Smooth muscle cell of the brain vasculature (primary cell): ENCODE results near the gene TNS3.
"Not testable (repeated sequence)": the region's sequence is repeated elsewhere in the genome, so short reads cannot be mapped to it uniquely, and the experiment has no call there.

Experiments
- DNase-seq: peaks from one replicate; pipeline ENCODE4 v3.0.0-alpha.2; 2012; ENCODE audit warnings: low read depth, low spot score

The TNS3 gene

GRCh38 chr7:47561715-47562446 is 20.0 kb downstream of the TNS3 start:
- DNase-seq, result no peak

GRCh38 chr7:47559306-47560220 is 22.3 kb downstream of the TNS3 start:
- no peak for DNase-seq

- DNase-seq, result no peak
Observed at GRCh38 chr7:47557694-47558670, 23.9 kb downstream of the TNS3 start.

GRCh38 chr7:47557317-47557693 is 24.6 kb downstream of the TNS3 start:
- DNase-seq, result no peak

GRCh38 chr7:47556511-47557180 is 25.3 kb downstream of the TNS3 start:
- DNase-seq, result no peak

- DNase-seq, result no peak
Observed at GRCh38 chr7:47553309-47553708, 28.6 kb downstream of the TNS3 start.

GRCh38 chr7:47552621-47553020 is 29.3 kb downstream of the TNS3 start:
- DNase-seq, result no peak

- no peak for DNase-seq
Observed at GRCh38 chr7:47551668-47552440, 30.1 kb downstream of the TNS3 start.

- no peak for DNase-seq
Observed at GRCh38 chr7:47550788-47551470, 31.0 kb downstream of the TNS3 start.

GRCh38 chr7:47549916-47550315 is 32.0 kb downstream of the TNS3 start:
- DNase-seq, result no peak

GRCh38 chr7:47549397-47549796 is 32.5 kb downstream of the TNS3 start:
- no peak for DNase-seq

- DNase-seq, result no peak
Observed at GRCh38 chr7:47548546-47548945, 33.4 kb downstream of the TNS3 start.

GRCh38 chr7:47546733-47547494 is 35.0 kb downstream of the TNS3 start:
- DNase-seq, result no peak

GRCh38 chr7:47546171-47546570 is 35.7 kb downstream of the TNS3 start:
- no peak for DNase-seq

- DNase-seq, result no peak
Observed at GRCh38 chr7:47544416-47544815, 37.5 kb downstream of the TNS3 start.

- DNase-seq, result no peak
Observed at GRCh38 chr7:47543714-47544113, 38.2 kb downstream of the TNS3 start.

GRCh38 chr7:47543056-47543455 is 38.9 kb downstream of the TNS3 start:
- DNase-seq, result no peak

GRCh38 chr7:47542051-47542450 is 39.9 kb downstream of the TNS3 start:
- DNase-seq, result no peak

GRCh38 chr7:47541485-47541884 is 40.4 kb downstream of the TNS3 start:
- not testable (repeated sequence) for DNase-seq
